T-helper 17 cell (primary cell): ENCODE measurements around the gene HNRNPCL4. TPM values are rescaled to one million over a fixed set of nuclear protein-coding genes. Genes with fewer than 3 reads are reported as not detected.
"Not testable (repeated sequence)": the region's sequence is repeated elsewhere in the genome, so short reads cannot be mapped to it uniquely, and the experiment has no call there.

Experiments
- ATAC-seq: fragments of 150-1000 bp; cut with Tn5 transposase; 2 replicates; pipeline ENCODE4 v1.10.0; 2021; ENCODE audit warnings: mild to moderate bottlenecking, moderate library complexity
- DNase-seq, 3 donors: peaks; one replicate each; pipeline versions ENCODE4 v3.0.0 to v3.0.0-alpha.2; 2020 to 2021
- H3K9me3 ChIP-seq: one replicate; pipeline ENCODE4 v1.7.0; 2013; ENCODE audit warnings: low read length, mild to moderate bottlenecking; ENCODE audit not compliant: control insufficient read depth, poor library complexity, severe bottlenecking
- H3K27ac Mint-ChIP-seq: one replicate; pipeline ENCODE4 v1.8.0; 2022; ENCODE audit warnings: mild to moderate bottlenecking, moderate library complexity, mixed read lengths
- H3K27me3 Mint-ChIP-seq: one replicate; pipeline ENCODE4 v1.8.0; 2022; ENCODE audit warnings: mixed read lengths
- H3K36me3 Mint-ChIP-seq: one replicate; pipeline ENCODE4 v1.8.0; 2022; ENCODE audit warnings: low read depth, mixed read lengths
- H3K4me1 Mint-ChIP-seq: one replicate; pipeline ENCODE4 v1.8.0; 2022; ENCODE audit warnings: mild to moderate bottlenecking, mixed read lengths
- H3K4me3 Mint-ChIP-seq: one replicate; pipeline ENCODE4 v1.8.0; 2022; ENCODE audit warnings: mild to moderate bottlenecking, moderate library complexity, mixed read lengths
- total RNA-seq, 4 donors: library from RNA in 2 of 4; stranded (reverse) in 2 of 4; gene quantifications; one replicate each; pipeline ENCODE4 v1.2.3 and lab custom pipeline; 2022 to 2026

The HNRNPCL4 gene
- not detected for total RNA-seq
- total RNA-seq (lab: John Stamatoyannopoulos, UW), result 0 reads per million in 2 donors

- DNase-seq, H3K27ac Mint-ChIP-seq, H3K9me3 ChIP-seq, H3K36me3 Mint-ChIP-seq, H3K4me3 Mint-ChIP-seq, H3K27me3 Mint-ChIP-seq, ATAC-seq, H3K4me1 Mint-ChIP-seq: not testable (repeated sequence)
These were observed at the start of gene HNRNPCL4 for GRCh38 chr1:13165531-13165930. HNRNPCL4 (minus strand) TSS chr1:13165631; CDS start chr1:13165467, 164 bp downstream.

- H3K36me3 Mint-ChIP-seq, H3K27ac Mint-ChIP-seq, DNase-seq, ATAC-seq, H3K27me3 Mint-ChIP-seq, H3K4me3 Mint-ChIP-seq, H3K4me1 Mint-ChIP-seq, H3K9me3 ChIP-seq: not testable (repeated sequence)
These were observed 43.3 kb upstream of the HNRNPCL4 start for GRCh38 chr1:13208712-13209111.

- H3K36me3 Mint-ChIP-seq, H3K27me3 Mint-ChIP-seq, H3K4me1 Mint-ChIP-seq, ATAC-seq, H3K9me3 ChIP-seq, H3K4me3 Mint-ChIP-seq, DNase-seq, H3K27ac Mint-ChIP-seq: not testable (repeated sequence)
These were observed 35.9 kb upstream of the HNRNPCL4 start, which contains the start of gene PRAMEF13 for GRCh38 chr1:13201309-13201708. PRAMEF13 (minus strand) TSS chr1:13201409; CDS start chr1:13199589, 1,820 bp downstream.

- H3K4me3 Mint-ChIP-seq, H3K36me3 Mint-ChIP-seq, H3K27me3 Mint-ChIP-seq, H3K4me1 Mint-ChIP-seq, H3K9me3 ChIP-seq, H3K27ac Mint-ChIP-seq, ATAC-seq, DNase-seq: not testable (repeated sequence)
These were observed 6.1 kb upstream of the HNRNPCL4 start, which contains the start of gene PRAMEF9 for GRCh38 chr1:13171548-13171947. PRAMEF9 (plus strand) TSS chr1:13171848; CDS start chr1:13175281, 3,433 bp downstream.

- not testable (repeated sequence) for H3K27me3 Mint-ChIP-seq, H3K36me3 Mint-ChIP-seq, ATAC-seq, H3K4me3 Mint-ChIP-seq, H3K4me1 Mint-ChIP-seq, DNase-seq, H3K9me3 ChIP-seq, H3K27ac Mint-ChIP-seq
These were observed 9.5 kb downstream of the HNRNPCL4 start, which contains the start of gene PRAMEF26 for GRCh38 chr1:13155909-13156308. PRAMEF26 (minus strand) TSS chr1:13156009; CDS start chr1:13153095, 2,914 bp downstream.

GRCh38 chr1:13116754-13117153 is 48.7 kb downstream of the HNRNPCL4 start, which contains the start of gene HNRNPCL2:
HNRNPCL2 (minus strand) TSS chr1:13116854; CDS start chr1:13116400, 454 bp downstream.
- not testable (repeated sequence) for ATAC-seq, H3K36me3 Mint-ChIP-seq, H3K27me3 Mint-ChIP-seq, H3K27ac Mint-ChIP-seq, DNase-seq, H3K9me3 ChIP-seq, H3K4me3 Mint-ChIP-seq, H3K4me1 Mint-ChIP-seq

Other genes with a start within 250 kb of the HNRNPCL4 start
- not detected for gene PRAMEF7, start 249.0 kb downstream of the HNRNPCL4 start, total RNA-seq
- not detected for gene PRAMEF6, start 218.1 kb downstream of the HNRNPCL4 start, total RNA-seq
- not detected for gene PRAMEF27, start 109.1 kb downstream of the HNRNPCL4 start, total RNA-seq
- not detected for gene HNRNPCL3, start 104.9 kb downstream of the HNRNPCL4 start, total RNA-seq
- not detected for gene PRAMEF25, start 94.9 kb downstream of the HNRNPCL4 start, total RNA-seq
- gene HNRNPCL2, start 48.8 kb downstream of the HNRNPCL4 start, total RNA-seq, result not detected
- gene PRAMEF26, start 9.6 kb downstream of the HNRNPCL4 start, total RNA-seq, result not detected
- not detected for gene PRAMEF9, start 6.2 kb upstream of the HNRNPCL4 start, total RNA-seq
- gene PRAMEF13, start 35.8 kb upstream of the HNRNPCL4 start, total RNA-seq, result not detected
- gene PRAMEF18, start 60.5 kb upstream of the HNRNPCL4 start, total RNA-seq, result not detected
- not detected for gene PRAMEF5, start 88.6 kb upstream of the HNRNPCL4 start, total RNA-seq
- gene PRAMEF8, start 119.5 kb upstream of the HNRNPCL4 start, total RNA-seq, result not detected
- gene PRAMEF33, start 137.9 kb upstream of the HNRNPCL4 start, total RNA-seq, result not detected
- not detected for gene PRAMEF15, start 149.9 kb upstream of the HNRNPCL4 start, total RNA-seq
- not detected for gene PRAMEF14, start 181.5 kb upstream of the HNRNPCL4 start, total RNA-seq
- not detected for gene PRAMEF19, start 206.3 kb upstream of the HNRNPCL4 start, total RNA-seq
- not detected for gene PRAMEF17, start 224.0 kb upstream of the HNRNPCL4 start, total RNA-seq
- gene PRAMEF20, start 244.8 kb upstream of the HNRNPCL4 start, total RNA-seq, result not detected